Endothelial cell of umbilical vein (primary cell): ENCODE results near the gene PAK6.

ENCODE experiments used
- EZH2 ChIP-seq: IDR thresholded peaks from 2 replicates; pipeline ENCODE4 v1.6.1; 2012; ENCODE audit warnings: borderline replicate concordance, low read depth, mild to moderate bottlenecking, moderate library complexity, low read length, inconsistent platforms; ENCODE audit not compliant: severe bottlenecking
- FOS ChIP-seq: IDR thresholded peaks from 2 replicates; pipeline ENCODE4 v1.6.1; 2011; ENCODE audit warnings: mild to moderate bottlenecking, low read length, moderate library complexity, borderline replicate concordance; ENCODE audit not compliant: insufficient read depth
- JUN ChIP-seq: IDR thresholded peaks from 2 replicates; pipeline ENCODE4 v1.6.1; 2011; ENCODE audit warnings: borderline replicate concordance, low read depth; ENCODE audit not compliant: insufficient read length, insufficient read depth
- POLR2A ChIP-seq: IDR thresholded peaks from 2 replicates; pipeline ENCODE4 v1.6.1; 2012; ENCODE audit warnings: low read depth, mild to moderate bottlenecking, control low read depth, low read length
- POLR2AphosphoS5 ChIP-seq: IDR thresholded peaks from 2 replicates; pipeline ENCODE4 v1.6.1; 2012; ENCODE audit warnings: low read depth, mild to moderate bottlenecking, control low read depth, low read length, moderate library complexity; ENCODE audit not compliant: insufficient read depth
- TF ChIP-seq, protein P1 (sequence below), 2 donors: IDR thresholded peaks; 1 replicate in 1 of 2; 2 replicates in 1 of 2; pipeline ENCODE4 v1.5.1; 2011; ENCODE audit warnings: low read length in 2 of 2, mild to moderate bottlenecking in 2 of 2, moderate library complexity in 2 of 2, control low read depth in 1 of 2, inconsistent platforms in 1 of 2, low read depth in 1 of 2; ENCODE audit not compliant: insufficient read depth in 1 of 2; ENCODE audit errors: extremely low read depth in 1 of 2
- TF ChIP-seq, protein P2 (sequence below): IDR thresholded peaks from 2 replicates; pipeline ENCODE4 v1.6.1; 2011; ENCODE audit not compliant: insufficient read depth, insufficient read length

GRCh38 chr15:40256638-40257235, 17.9 kb downstream of the PAK6 start:
- TF ChIP-seq EZH2 (no peak), POLR2AphosphoS5 (no peak), POLR2A (no peak), FOS (no peak), JUN (no peak)
- TF ChIP-seq, protein P1, sequence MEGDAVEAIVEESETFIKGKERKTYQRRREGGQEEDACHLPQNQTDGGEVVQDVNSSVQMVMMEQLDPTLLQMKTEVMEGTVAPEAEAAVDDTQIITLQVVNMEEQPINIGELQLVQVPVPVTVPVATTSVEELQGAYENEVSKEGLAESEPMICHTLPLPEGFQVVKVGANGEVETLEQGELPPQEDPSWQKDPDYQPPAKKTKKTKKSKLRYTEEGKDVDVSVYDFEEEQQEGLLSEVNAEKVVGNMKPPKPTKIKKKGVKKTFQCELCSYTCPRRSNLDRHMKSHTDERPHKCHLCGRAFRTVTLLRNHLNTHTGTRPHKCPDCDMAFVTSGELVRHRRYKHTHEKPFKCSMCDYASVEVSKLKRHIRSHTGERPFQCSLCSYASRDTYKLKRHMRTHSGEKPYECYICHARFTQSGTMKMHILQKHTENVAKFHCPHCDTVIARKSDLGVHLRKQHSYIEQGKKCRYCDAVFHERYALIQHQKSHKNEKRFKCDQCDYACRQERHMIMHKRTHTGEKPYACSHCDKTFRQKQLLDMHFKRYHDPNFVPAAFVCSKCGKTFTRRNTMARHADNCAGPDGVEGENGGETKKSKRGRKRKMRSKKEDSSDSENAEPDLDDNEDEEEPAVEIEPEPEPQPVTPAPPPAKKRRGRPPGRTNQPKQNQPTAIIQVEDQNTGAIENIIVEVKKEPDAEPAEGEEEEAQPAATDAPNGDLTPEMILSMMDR (IDR thresholded peaks at IDR 0.05; ENCODE audit: extremely low read depth in 1 of 2, insufficient read depth in 1 of 2, low read depth in 1 of 2, low read length in 2 of 2): no peak
- TF ChIP-seq, protein P2, sequence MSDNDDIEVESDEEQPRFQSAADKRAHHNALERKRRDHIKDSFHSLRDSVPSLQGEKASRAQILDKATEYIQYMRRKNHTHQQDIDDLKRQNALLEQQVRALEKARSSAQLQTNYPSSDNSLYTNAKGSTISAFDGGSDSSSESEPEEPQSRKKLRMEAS: no peak
